K562 (cell line): ENCODE results near the gene RASGEF1C. TPM values are rescaled to one million over a fixed set of nuclear protein-coding genes. Genes with fewer than 3 reads are reported as not detected.

Source experiments
- ATAC-seq: fragments of 200-7000 bp; cut with Tn5 transposase; 3 replicates; pipeline ENCODE4 v1.9.1; 2020; ENCODE audit warnings: moderate library complexity
- BruUV-seq: library from RNA; stranded (reverse); fragments of 400-500 nt; replicated peaks from 2 replicates; lab custom pipeline; 2021; lab: Mats Ljungman, UMichigan
- CTCF ChIA-PET: fragments of 300-600 bp; formaldehyde crosslinking; extraction: SDS; loops from one replicate; lab custom pipeline; 2021; ENCODE audit warnings: low intra/inter-chr PET ratio; lab: Yijun Ruan, JAX
- POLR2A ChIA-PET: fragments of 300-600, 350-650 bp; sonication (Branson Sonifier 250); formaldehyde crosslinking; extraction: SDS; loops from one replicate; lab custom pipeline; 2021; ENCODE audit warnings: antibody characterized with exemption, inconsistent platforms; lab: Yijun Ruan, JAX
- DNase-seq, 4 experiments: peaks; one replicate each; pipeline versions ENCODE4 v3.0.0 to v3.0.0-alpha.2; 2011 to 2018; ENCODE audit warnings: low spot score in 3 of 4, mixed read lengths in 3 of 4; ENCODE audit errors: extremely low read depth in 1 of 4
- FAIRE-seq: peaks from 2 replicates; lab custom pipeline; 2011; peaks lifted over from hg19 to GRCh38; lab: Jason Lieb, UNC
- H2AFZ ChIP-seq: 2 replicates; pipeline ENCODE4 v1.6.0; 2011; ENCODE audit warnings: low read depth, low read length, control low read depth, inconsistent platforms
- H3K27ac ChIP-seq: fragments of 200-600 bp; 3 replicates; pipeline ENCODE4 v1.8.0; 2011; ENCODE audit warnings: low read depth, mild to moderate bottlenecking, control low read depth, inconsistent platforms, low read length, moderate library complexity, mixed read lengths; ENCODE audit errors: extremely low read depth
- H3K27me3 ChIP-seq, 2 experiments: fragments of 300-600 bp in 1 of 2; 2 replicates in 1 of 2; 3 replicates in 1 of 2; pipeline versions ENCODE4 v1.6.0 to v1.8.0; 2011; ENCODE audit warnings: inconsistent platforms in 2 of 2, low read length in 2 of 2, mild to moderate bottlenecking in 1 of 2, mixed read lengths in 1 of 2, moderate library complexity in 1 of 2; ENCODE audit not compliant: control insufficient read depth in 2 of 2, insufficient read depth in 2 of 2
- H3K36me3 ChIP-seq: fragments of 300-600 bp; 3 replicates; pipeline ENCODE4 v1.8.0; 2011; ENCODE audit warnings: mild to moderate bottlenecking, low read length, inconsistent platforms; ENCODE audit not compliant: control insufficient read depth, insufficient read depth
- H3K4me1 ChIP-seq, 2 experiments: fragments of 200-600 bp in 1 of 2; replicated peaks in 1 of 2; 2 replicates in 1 of 2; 3 replicates in 1 of 2; pipeline versions ENCODE4 v1.5.1 to v1.8.0; 2011; ENCODE audit warnings: inconsistent platforms in 2 of 2, low read length in 2 of 2, mild to moderate bottlenecking in 1 of 2, mixed read lengths in 1 of 2, moderate library complexity in 1 of 2; ENCODE audit not compliant: control insufficient read depth in 2 of 2, insufficient read depth in 2 of 2
- H3K4me2 ChIP-seq: 2 replicates; pipeline ENCODE4 v1.6.1; 2011; ENCODE audit warnings: low read length, control low read depth, inconsistent platforms, mixed read lengths; ENCODE audit not compliant: insufficient read depth
- H3K4me3 ChIP-seq: fragments of 200-600 bp; sonication (generic), shearing (Covaris generic); 2 replicates; pipeline ENCODE4 v1.5.1; 2016; ENCODE audit warnings: control low read depth, inconsistent platforms
- H3K79me2 ChIP-seq: fragments of 200-600 bp; 3 replicates; pipeline ENCODE4 v1.8.0; 2011; ENCODE audit warnings: low read length, inconsistent platforms; ENCODE audit not compliant: control insufficient read depth, insufficient read depth
- H3K9ac ChIP-seq, 2 experiments: 2 replicates each; pipeline versions ENCODE4 v1.6.0 to v1.6.1; 2011; ENCODE audit warnings: low read depth in 2 of 2, low read length in 2 of 2, control low read depth in 1 of 2, inconsistent platforms in 1 of 2, mild to moderate bottlenecking in 1 of 2, mixed read lengths in 1 of 2; ENCODE audit not compliant: insufficient read depth in 1 of 2
- H3K9me1 ChIP-seq: one replicate; pipeline ENCODE4 v1.6.0; 2011; ENCODE audit warnings: inconsistent platforms, mild to moderate bottlenecking, low read length, moderate library complexity; ENCODE audit not compliant: control insufficient read depth, insufficient read depth
- H3K9me3 ChIP-seq: replicated peaks from 2 replicates; pipeline ENCODE4 v1.5.1; 2011; ENCODE audit warnings: low read depth, low read length, inconsistent platforms; ENCODE audit not compliant: control insufficient read depth, insufficient read depth
- H4K20me1 ChIP-seq: replicated peaks from 2 replicates; pipeline ENCODE4 v1.6.1; 2011; ENCODE audit warnings: low read length, inconsistent platforms, mixed read lengths; ENCODE audit not compliant: control insufficient read depth, insufficient read depth
- TEAD1 ChIP-seq, 2 experiments: fragments of 450-650 bp in 1 of 2; sonication (generic) in 1 of 2; formaldehyde crosslinking; IDR thresholded peaks; 2 replicates each; pipeline versions ENCODE4 v1.4.0 to v1.8.0; 2020 to 2022; ENCODE audit warnings: mild to moderate bottlenecking in 2 of 2, missing genetic modification reagents in 1 of 2
- THRB ChIP-seq: fragments of 450-650 bp; formaldehyde crosslinking; conservative IDR thresholded peaks from 2 replicates; pipeline ENCODE4 v1.4.0; 2022; ENCODE audit warnings: mild to moderate bottlenecking, missing genetic modification characterization
- ZNF395 ChIP-seq: fragments of 200-800 bp; sonication (Bioruptor generic); IDR thresholded peaks from 2 replicates; pipeline ENCODE4 v1.6.1; 2017; ENCODE audit warnings: missing genetic modification characterization, missing compliant biosample characterization
- ZNF444 ChIP-seq: fragments of 250-450 bp; sonication (Bioruptor Pico); IDR thresholded peaks from 2 replicates; pipeline ENCODE4 v1.4.0; 2020; ENCODE audit warnings: mild to moderate bottlenecking, moderate library complexity
- ZNF561 ChIP-seq: fragments of 450-650 bp; formaldehyde crosslinking; conservative IDR thresholded peaks from 2 replicates; pipeline ENCODE4 v1.4.0; 2020; ENCODE audit warnings: mild to moderate bottlenecking, moderate library complexity
- ZNF780A ChIP-seq: fragments of 250-450 bp; sonication (Bioruptor Pico); IDR thresholded peaks from 2 replicates; pipeline ENCODE4 v1.5.0; 2021; ENCODE audit warnings: mild to moderate bottlenecking
- ZNF830 ChIP-seq: fragments of 250-450 bp; sonication (Bioruptor Pico); IDR thresholded peaks from 2 replicates; pipeline ENCODE4 v1.5.0; 2021; ENCODE audit warnings: mild to moderate bottlenecking
- WGBS: fragments of 100-300 bp; shearing (Covaris generic); methylation state at CpG from one replicate; pipeline ENCODE4 v1.1.6; 2016; ENCODE audit warnings: low coverage, mixed read lengths; ENCODE audit not compliant: insufficient coverage; ENCODE audit errors: missing lambda C conversion rate; 5-methylcytosine and 5-hydroxymethylcytosine counted together
- in situ Hi-C: fragments of 300-500 bp; cut with MboI; formaldehyde crosslinking; loops from 4 replicates; pipeline ENCODE4 v1.15.0; 2018; ENCODE audit warnings: inconsistent platforms, mixed read lengths
- intact Hi-C: fragments of 100-400 bp; cut with micrococcal nuclease; formaldehyde crosslinking; loops from 2 replicates; pipeline ENCODE4 v1.14.2; 2022
- polyA plus RNA-seq, 8 experiments: library from polyadenylated mRNA; depleted of rRNA in 4 of 8; stranded (reverse) in 5 of 8; unstranded in 3 of 8; fragments of >200 nt; fragmentation: Nextera tagmentation in 2 of 8; fragmentation: Illumina TruSeq in 1 of 8; extraction: Ambion mirVana in 2 of 8; extraction: Trizol in 1 of 8; gene quantifications; 2 replicates each; pipeline versions ENCODE4 v1.2.1 to v1.2.3, GENCODE V29; 2011 to 2014; ENCODE audit warnings: inconsistent platforms in 1 of 8, missing spikeins in 1 of 8
- total RNA-seq, 7 experiments: library from RNA; depleted of rRNA in 6 of 7; stranded (reverse); fragments of >200 nt in 6 of 7; fragmentation: Illumina TruSeq in 2 of 7; extraction: Trizol in 2 of 7; gene quantifications; 2 replicates each; pipeline versions ENCODE4 v1.2.1 to v1.2.3, GENCODE V29; 2011 to 2021; ENCODE audit warnings: low replicate concordance in 1 of 7

The RASGEF1C gene
- total and polyA plus RNA-seq, 9 of the 15 experiments (the other 6 are each of a cell fraction or from before 2014, with no cell fraction given), result 0.04 to 1.1 (median 0.21) TPM; not detected in 4

GRCh38 chr5:180155365-180155926, 53.6 kb downstream of the RASGEF1C start:
- Histone ChIP-seq H4K20me1 (no peaks in the 10 kb centered on the region), H3K9ac (no peak overlapping the region), H3K79me2 (no peaks in the 10 kb centered on the region), H3K27me3 (peaks cover 32 to 51% of the 10 kb centered on the region in 2 experiments), H3K4me3 (no peak overlapping the region), H3K4me1 (no peaks in the 10 kb centered on the region), H3K9me1 (no peaks in the 10 kb centered on the region), H3K9me3 (no peaks in the 10 kb centered on the region), H2AFZ (no peak overlapping the region), H3K4me2 (no peak overlapping the region), H3K27ac (no peak overlapping the region), H3K36me3 (no peaks in the 10 kb centered on the region)
- in situ Hi-C loops, result no loop called here
- intact Hi-C loops, result no loop called here
- TF ChIP-seq THRB (CRISPR knock-in tag), result no peak
- TF ChIP-seq ZNF780A (CRISPR knock-in tag), result no peak
- TF ChIP-seq TEAD1 (CRISPR knock-in tag; IDR thresholded peaks at IDR 0.05), result no peak
- no peak for TF ChIP-seq ZNF444 (CRISPR knock-in tag)
- no peak for TF ChIP-seq ZNF561 (CRISPR knock-in tag)
- no peak for TF ChIP-seq ZNF395
- no peak for TF ChIP-seq ZNF830
- ChIA-PET POLR2A (interaction anchor here (0.7 kb wide), 1 partner anchor 166 kb away, joined by 3 read pairs; no protein-coding TSS in a partner anchor), CTCF (no interaction called here)
- 4% methylated on average over 17 of the region's 17 CpGs for WGBS
- no peak for DNase-seq
- BruUV-seq, result no TSS peak
- ATAC-seq, result no peak
- no peak for FAIRE-seq
